ENCODE results near the gene IMPG2.
"Not testable (repeated sequence)": the region's sequence is repeated elsewhere in the genome, so short reads cannot be mapped to it uniquely, and the experiment has no call there.

The IMPG2 gene

GRCh38 chr3:101320475-101320874 is at the start of gene IMPG2:
IMPG2 (minus strand) TSS chr3:101320575; CDS start chr3:101320372, 203 bp downstream.
- no peak for DNase-seq (ENCODE audit: low read depth)

DNA sequence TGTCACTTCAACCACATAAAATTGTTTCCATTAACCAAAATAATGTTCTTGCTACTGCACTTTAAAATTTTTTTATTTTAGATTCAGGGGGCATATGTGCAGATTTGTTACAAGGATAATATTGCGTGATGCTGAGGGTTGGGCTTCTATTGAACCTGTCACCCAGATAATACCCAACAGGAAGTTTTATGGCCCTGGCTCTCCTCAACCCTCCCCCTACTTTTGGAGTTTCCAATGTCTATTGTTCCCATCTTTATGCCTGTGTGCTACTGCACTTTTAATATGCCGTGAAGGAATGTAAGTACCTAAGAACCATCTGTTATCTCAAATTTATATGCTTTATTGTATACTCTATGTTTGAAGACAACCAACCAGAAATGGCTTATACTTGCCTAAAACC is 42.0 kb upstream of the IMPG2 start:
- no peak for DNase-seq (ENCODE audit: low read depth)

DNA sequence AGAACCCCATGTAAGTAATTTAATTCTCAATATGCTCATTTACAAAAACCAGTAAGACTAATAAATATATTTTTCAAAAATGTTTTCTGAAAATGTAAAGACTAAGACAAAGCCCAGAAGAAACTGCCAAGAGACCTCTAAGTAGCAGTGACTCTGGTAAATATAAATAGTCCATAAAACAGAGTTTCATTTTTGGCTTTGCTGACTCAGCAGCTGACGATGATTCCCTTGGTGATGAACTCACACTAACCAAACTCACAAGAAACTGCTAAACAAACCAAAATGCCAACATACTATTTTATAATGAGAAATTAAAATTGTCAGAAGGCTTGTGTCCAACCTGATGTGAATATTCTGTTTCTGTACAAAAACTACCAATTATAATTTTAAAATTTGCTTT is 31.5 kb upstream of the IMPG2 start:
- no peak for DNase-seq (ENCODE audit: low read depth)

GRCh38 chr3:101340591-101340990 is 20.2 kb upstream of the IMPG2 start:
- DNase-seq (ENCODE audit: low read depth): no peak

DNA sequence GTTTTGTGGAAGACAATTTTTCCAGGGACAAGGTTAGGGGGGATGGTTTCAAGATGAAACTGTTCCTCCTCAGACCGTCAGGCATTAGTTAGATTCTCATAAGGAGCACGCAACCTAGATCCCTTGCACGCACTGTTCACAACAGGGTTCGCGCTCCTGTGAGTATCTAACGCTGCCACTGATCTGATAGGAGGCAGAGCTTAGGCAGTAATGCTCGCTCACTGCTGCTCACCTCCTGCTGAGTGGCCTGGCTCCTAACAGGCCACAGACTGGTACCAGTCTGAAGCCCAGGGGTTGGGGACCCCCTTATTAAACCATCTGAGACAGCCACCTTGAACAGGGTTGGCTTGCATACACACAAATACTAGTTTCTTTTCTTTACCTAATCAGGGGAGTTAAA is 13.5 kb upstream of the IMPG2 start:
- no peak for DNase-seq (ENCODE audit: low read depth)

GRCh38 chr3:101329016-101329673 is 8.8 kb upstream of the IMPG2 start:
- no peak for DNase-seq (ENCODE audit: low read depth)

- DNase-seq (ENCODE audit: low read depth): peak; percentile 4
These were observed 5.2 kb upstream of the IMPG2 start for GRCh38 chr3:101325393-101326134.

DNA sequence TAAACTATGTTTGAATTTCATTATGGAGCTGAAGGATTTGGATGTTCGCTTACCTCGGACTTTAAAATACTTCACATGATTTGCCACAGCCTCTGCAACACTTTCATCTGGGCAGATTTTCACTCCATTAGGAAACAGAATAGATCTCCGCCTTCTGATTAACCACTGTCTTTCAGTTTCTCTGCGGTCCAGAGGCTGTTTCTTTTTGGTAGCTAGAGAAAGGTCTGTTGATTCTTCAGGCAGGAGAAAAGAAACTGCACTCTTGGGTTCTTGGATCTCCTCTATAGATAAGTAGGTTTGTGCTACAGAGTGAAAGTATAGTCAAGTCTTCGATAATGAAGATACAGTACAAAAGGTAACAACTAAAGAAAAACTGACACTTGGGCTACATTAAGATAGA is 844 bp downstream of the IMPG2 start:
- DNase-seq (ENCODE audit: low read depth): no peak

GRCh38 chr3:101312545-101312944 is 7.8 kb downstream of the IMPG2 start:
- no peak for DNase-seq (ENCODE audit: low read depth)

- no peak for DNase-seq (ENCODE audit: low read depth)
These were observed 8.7 kb downstream of the IMPG2 start for GRCh38 chr3:101311676-101312075.

GRCh38 chr3:101310978-101311375 is 9.4 kb downstream of the IMPG2 start:
- no peak for DNase-seq (ENCODE audit: low read depth)

DNA sequence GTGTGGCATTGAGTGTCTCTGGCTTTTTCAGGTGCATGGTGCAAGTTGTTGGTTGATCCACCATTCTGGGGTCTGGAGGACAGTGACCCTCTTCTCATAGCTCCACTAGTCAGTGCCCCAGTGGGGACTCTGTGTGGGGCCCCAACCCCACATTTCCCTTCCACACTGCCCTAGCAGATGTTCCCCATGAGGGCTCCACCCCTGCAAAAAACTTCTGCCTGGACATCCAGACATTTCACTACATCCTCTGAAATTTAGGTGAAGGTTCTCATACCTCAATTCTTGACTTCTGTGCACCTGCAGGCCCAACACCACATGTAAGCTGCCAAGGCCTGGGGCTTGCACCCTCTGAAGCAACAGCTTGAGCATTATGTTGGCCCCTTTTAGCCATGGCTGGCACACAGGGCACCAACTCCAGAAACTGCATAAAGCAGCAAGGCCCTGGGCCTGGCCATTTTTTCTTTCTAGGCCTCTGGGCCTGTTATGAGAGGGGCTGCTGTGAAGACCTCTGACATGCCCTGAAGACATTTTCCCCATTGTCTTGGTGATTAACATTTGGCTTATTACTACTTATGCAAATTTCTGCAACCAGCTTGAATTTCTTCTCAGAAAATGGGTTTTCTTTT is 12.1 kb downstream of the IMPG2 start:
- DNase-seq (ENCODE audit: low read depth): not testable (repeated sequence)

DNA sequence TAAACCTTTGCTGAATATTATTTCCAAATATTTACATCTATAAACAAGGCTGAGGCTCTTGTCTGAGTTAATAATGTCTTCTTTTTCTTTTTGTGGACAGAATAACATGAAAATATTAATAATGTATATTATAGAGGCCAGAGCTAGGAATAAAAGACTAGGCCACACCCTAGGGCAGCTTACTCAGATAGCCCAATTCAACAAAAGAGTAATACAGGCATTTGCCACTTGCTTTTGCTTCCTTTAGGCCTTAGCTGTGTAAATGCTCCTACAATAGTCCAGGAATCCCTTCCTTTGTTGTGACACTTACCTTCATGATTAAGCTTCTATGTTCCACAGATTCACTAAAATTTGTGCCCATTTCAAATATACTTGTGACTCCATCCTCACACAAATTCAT is 16.5 kb downstream of the IMPG2 start:
- no peak for DNase-seq (ENCODE audit: low read depth)

DNA sequence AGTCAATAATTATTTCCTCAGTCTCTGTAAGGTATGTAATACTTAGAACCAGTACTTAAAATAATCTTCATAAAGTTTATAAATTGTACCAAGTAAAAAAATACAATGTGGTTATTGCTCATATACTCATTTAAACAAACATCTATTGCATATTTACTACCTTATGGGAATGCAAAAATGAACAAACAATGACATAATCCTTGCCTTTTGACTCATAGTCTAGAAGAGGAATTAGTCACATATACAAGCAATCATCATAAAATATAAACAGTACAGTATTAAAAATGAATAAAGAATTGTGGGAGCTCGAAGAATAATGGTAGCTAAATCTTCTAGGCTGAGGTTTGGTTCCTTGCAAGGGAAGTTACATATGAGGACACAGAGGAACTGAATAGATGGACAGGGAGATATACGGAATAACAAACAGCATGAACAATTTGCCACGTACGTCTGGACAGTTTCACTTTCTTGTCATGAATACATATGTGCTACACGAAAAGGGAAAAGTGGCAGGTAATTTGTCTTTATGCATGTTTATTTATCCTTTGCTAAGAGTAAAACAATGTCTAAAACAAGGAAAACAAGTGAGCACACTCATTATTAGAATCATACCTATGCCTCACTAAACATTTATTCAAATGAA is 17.2 kb downstream of the IMPG2 start:
- no peak for DNase-seq (ENCODE audit: low read depth)

GRCh38 chr3:101300073-101300472 is 20.3 kb downstream of the IMPG2 start:
- no peak for DNase-seq (ENCODE audit: low read depth)

DNA sequence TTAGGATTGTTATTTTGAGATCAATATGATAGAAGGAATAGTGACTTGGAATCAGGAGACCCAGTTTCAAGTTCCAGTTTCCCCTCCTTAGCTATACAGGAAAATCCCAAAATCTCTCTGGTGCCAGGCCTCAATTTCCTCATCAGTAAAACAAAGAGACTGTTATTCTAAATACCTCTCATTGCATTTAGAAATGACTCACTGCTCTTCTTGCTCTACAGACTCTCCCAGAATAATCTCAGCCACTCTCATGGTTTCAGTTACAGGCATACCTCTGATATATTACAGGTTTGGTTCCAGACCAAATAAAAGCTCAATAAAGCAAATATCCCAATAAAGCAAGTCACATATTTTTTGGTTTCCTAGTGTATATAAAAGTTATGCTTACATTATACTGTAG is 28.3 kb downstream of the IMPG2 start:
- DNase-seq (ENCODE audit: low read depth): no peak

DNA sequence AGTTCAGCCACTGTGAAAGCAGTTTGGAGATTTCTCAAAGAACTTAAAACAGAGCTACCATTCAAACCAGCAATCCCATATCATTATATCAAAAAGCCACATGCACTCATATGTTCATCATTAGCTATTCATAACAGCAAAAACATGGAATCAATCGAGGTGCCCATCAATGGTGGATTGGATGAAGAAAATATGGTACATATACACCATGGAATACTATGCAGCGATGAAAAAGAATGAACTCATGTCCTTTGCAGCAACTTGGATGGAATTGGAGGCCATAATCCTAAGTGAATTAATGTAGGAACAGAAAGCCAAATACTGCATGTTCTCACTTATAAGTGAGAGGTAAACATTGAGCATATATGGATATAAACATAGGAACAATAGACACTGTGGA is 32.1 kb downstream of the IMPG2 start:
- DNase-seq (ENCODE audit: low read depth): no peak

DNA sequence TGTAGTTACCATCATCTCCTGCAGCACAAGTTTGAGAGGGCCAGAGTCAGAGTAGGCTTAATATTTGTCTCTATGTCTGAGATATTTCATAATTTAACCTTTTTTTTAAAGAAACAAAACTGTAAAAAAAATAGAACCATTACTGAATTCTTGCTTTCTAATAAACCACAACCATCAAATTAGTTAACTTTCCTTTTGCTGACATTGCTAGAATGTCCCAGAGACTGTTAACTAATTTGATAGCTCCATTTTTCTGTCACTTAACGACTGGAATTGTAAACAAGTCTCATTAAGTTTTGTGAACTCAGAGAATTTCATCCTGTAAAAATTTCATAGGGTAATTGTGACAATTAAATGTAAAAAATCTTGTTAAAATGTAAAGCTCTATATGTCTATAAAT is 35.6 kb downstream of the IMPG2 start:
- DNase-seq (ENCODE audit: low read depth): no peak

DNA sequence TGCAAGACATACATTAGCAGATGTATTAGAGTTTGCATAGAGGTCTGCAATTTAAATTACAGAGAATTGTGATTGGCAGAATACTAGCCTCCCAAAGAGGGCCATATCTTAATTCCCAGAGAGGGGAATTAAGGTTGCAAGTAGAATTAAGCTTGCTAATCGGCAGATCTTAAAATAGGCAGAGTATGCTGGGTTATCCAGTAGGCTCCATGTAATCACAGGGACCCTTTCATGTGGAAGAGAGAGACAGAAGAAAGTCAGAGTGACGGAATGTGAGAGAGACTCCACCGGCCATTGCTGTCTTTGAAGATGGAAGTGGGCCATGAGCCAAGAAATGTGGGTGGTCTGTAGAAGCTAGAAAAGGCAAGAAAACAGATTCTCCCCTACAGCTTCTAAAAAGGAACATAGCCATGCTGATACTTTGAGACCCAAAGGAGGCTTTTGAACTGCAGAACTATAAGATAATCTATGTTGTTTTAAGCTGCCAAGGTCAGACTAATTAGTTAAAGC is 38.8 kb downstream of the IMPG2 start:
- DNase-seq (ENCODE audit: low read depth): no peak

- DNase-seq (ENCODE audit: low read depth): no peak
These were observed 40.5 kb downstream of the IMPG2 start for GRCh38 chr3:101279765-101280385.

GRCh38 chr3:101279162-101279561 is 41.2 kb downstream of the IMPG2 start:
- DNase-seq (ENCODE audit: low read depth): no peak

- DNase-seq (ENCODE audit: low read depth): no peak
These were observed 41.6 kb downstream of the IMPG2 start for GRCh38 chr3:101278727-101279126.
